ENCODE data around the gene EXOC4. TPM values are rescaled to one million over a fixed set of nuclear protein-coding genes. Genes with fewer than 3 reads are reported as not detected.

Gene EXOC4
- total RNA-seq, 4 donors from 2014 or later = 36.9 to 78.0 (median 52.2) TPM

DNA sequence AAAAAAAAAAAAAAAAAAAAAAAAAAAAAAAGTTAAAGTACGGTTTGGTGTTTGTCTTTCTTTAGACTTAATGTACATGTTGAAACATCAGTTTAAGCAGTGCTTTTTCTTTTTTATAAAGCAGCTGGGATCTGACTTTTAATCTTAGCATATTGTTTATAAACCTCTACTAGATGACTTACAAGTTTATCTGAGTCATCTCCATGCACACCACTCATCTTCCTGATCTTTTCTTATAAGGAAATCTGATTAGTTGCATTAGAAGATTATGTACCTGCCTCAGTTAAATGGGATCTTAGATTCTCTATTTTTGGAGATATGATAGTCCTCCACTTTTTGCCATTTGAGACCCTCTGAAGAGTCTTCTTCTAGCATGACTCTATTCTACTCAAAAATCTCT lies 482.3 kb downstream of the EXOC4 start:
- TF ChIP-seq, protein P1, sequence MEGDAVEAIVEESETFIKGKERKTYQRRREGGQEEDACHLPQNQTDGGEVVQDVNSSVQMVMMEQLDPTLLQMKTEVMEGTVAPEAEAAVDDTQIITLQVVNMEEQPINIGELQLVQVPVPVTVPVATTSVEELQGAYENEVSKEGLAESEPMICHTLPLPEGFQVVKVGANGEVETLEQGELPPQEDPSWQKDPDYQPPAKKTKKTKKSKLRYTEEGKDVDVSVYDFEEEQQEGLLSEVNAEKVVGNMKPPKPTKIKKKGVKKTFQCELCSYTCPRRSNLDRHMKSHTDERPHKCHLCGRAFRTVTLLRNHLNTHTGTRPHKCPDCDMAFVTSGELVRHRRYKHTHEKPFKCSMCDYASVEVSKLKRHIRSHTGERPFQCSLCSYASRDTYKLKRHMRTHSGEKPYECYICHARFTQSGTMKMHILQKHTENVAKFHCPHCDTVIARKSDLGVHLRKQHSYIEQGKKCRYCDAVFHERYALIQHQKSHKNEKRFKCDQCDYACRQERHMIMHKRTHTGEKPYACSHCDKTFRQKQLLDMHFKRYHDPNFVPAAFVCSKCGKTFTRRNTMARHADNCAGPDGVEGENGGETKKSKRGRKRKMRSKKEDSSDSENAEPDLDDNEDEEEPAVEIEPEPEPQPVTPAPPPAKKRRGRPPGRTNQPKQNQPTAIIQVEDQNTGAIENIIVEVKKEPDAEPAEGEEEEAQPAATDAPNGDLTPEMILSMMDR (IDR thresholded peaks at IDR 0.05 in 4 of 5, conservative IDR thresholded peaks at IDR 0.05 in 1 of 5) = no peak
- TF ChIP-seq POLR2A (IDR thresholded peaks at IDR 0.05) = no peak
- intact Hi-C loops (cut with DNase I; ENCODE audit: low total_unique reads) = no loop called here
- in situ Hi-C loops (cut with MboI; ENCODE audit: low sequenced_read_pairs in 4 of 4) = no loop called here
- Histone ChIP-seq H3K4me1 (no peaks in the 10 kb centered on the region), H3K27ac (no peak overlapping the region), H3K9me3 (no peaks in the 10 kb centered on the region), H3K36me3 (no peaks in the 10 kb centered on the region), H3K4me3 (no peak overlapping the region), H3K27me3 (no peaks in the 10 kb centered on the region)
- DNase-seq (no peak), ATAC-seq (no peak)

DNA sequence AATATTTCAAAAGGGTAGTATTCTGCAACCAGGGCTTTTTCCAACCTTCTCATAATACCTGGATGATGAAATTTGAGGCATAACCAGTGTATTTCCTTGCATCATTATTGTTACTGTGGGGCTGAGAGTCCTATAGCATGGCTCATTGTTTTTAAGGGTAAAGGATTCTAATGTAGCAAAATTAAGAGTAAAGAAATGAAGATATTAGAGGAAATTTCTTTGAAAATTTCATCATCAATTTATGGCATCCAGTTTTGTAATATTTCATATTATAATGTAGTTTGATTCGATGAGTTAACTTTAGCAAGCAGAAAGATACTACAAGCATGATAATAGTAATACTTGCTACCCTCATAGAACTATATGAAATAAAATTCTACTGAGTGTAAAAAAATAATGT lies 486.9 kb downstream of the EXOC4 start:
- no peak overlapping the region for H3K4me3 ChIP-seq
- H3K27ac ChIP-seq = no peak overlapping the region
- in situ Hi-C loops (cut with MboI; ENCODE audit: low sequenced_read_pairs in 4 of 4) = no loop called here
- intact Hi-C loops (cut with DNase I; ENCODE audit: low total_unique reads) = no loop called here
- TF ChIP-seq POLR2A (IDR thresholded peaks at IDR 0.05) = no peak
- TF ChIP-seq, protein P1 (IDR thresholded peaks at IDR 0.05 in 4 of 5, conservative IDR thresholded peaks at IDR 0.05 in 1 of 5) = no peak
- H3K27me3 ChIP-seq = no peaks in the 10 kb centered on the region
- ATAC-seq (no peak), DNase-seq (no peak)
- H3K9me3 ChIP-seq = no peaks in the 10 kb centered on the region
- no peaks in the 10 kb centered on the region for H3K36me3 ChIP-seq
- peaks cover 3% of the 10 kb centered on the region in 2 donors for H3K4me1 ChIP-seq

DNA sequence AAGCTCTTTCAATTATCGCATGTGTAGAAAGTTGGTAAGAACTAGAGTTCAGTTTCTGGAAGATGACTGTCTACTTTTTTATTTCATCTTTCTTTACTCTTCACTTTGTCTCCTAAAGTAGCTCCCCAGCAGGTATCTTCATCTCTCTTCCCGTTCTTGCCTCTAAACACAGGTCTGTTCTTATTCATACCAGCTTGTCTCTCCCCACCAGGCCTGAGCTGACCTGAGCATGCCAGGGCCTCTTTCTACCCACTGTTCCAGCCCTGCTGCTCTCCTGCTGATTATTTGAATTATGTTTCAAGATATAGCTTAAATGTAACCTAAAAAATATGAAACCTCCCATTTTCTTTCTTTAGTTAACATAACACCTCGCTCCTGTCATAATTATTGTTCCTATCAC lies 488.2 kb downstream of the EXOC4 start:
- no peaks in the 10 kb centered on the region for H3K9me3 ChIP-seq
- in situ Hi-C loops (cut with MboI; ENCODE audit: low sequenced_read_pairs in 4 of 4) = no loop called here
- no peaks in the 10 kb centered on the region for H3K27me3 ChIP-seq
- no peak for DNase-seq
- no peaks in the 10 kb centered on the region for H3K36me3 ChIP-seq
- no peak for TF ChIP-seq POLR2A (IDR thresholded peaks at IDR 0.05)
- TF ChIP-seq, protein P1 (IDR thresholded peaks at IDR 0.05 in 4 of 5, conservative IDR thresholded peaks at IDR 0.05 in 1 of 5) = no peak
- H3K4me1 ChIP-seq = peaks cover 3 to 6% of the 10 kb centered on the region in 2 donors
- ATAC-seq = no peak
- no peak overlapping the region for H3K27ac ChIP-seq
- H3K4me3 ChIP-seq = no peak overlapping the region
- intact Hi-C loops (cut with DNase I; ENCODE audit: low total_unique reads) = no loop called here

DNA sequence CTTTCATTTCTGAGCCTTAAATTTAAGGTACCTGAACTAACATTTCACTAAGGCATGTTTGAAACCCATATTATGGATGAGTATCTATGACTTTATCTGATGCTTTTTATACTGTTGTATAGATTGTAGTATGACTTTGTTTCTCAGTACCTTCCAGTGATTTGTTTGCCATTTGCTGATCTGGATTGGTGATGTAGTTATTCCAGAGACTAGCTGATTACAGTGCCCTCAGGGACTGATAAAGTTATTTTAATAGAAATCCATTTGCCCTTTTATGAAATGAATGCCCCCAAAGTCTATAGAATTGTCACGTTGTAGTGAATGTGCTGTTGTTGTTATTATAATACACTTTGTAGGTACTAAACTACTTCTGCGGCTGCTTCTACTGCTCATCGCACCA lies 488.8 kb downstream of the EXOC4 start:
- DNase-seq (no peak), ATAC-seq (no peak)
- H3K27ac ChIP-seq = no peak overlapping the region
- in situ Hi-C loops (cut with MboI; ENCODE audit: low sequenced_read_pairs in 4 of 4) = no loop called here
- H3K4me1 ChIP-seq = peaks cover 3 to 6% of the 10 kb centered on the region in 2 donors
- no peaks in the 10 kb centered on the region for H3K27me3 ChIP-seq
- H3K4me3 ChIP-seq = no peak overlapping the region
- intact Hi-C loops (cut with DNase I; ENCODE audit: low total_unique reads) = no loop called here
- no peaks in the 10 kb centered on the region for H3K36me3 ChIP-seq
- TF ChIP-seq POLR2A (IDR thresholded peaks at IDR 0.05) = no peak
- TF ChIP-seq, protein P1 (IDR thresholded peaks at IDR 0.05 in 4 of 5, conservative IDR thresholded peaks at IDR 0.05 in 1 of 5) = no peak
- no peaks in the 10 kb centered on the region for H3K9me3 ChIP-seq

Data from gastrocnemius medialis (tissue), 4 donors.